ENCODE data around the gene SRSF10.
"Not testable (repeated sequence)": the region's sequence is repeated elsewhere in the genome, so short reads cannot be mapped to it uniquely, and the experiment has no call there.

- not testable (repeated sequence) for TF ChIP-seq EZH2phosphoT487 (IDR thresholded peaks at IDR 0.05; ENCODE audit: borderline replicate concordance, low read length); CTCF (IDR thresholded peaks at IDR 0.05; ENCODE audit: low read depth, low read length, poor library complexity, severe bottlenecking)
Measured at GRCh38 chr1:23987038-23987437, 6.9 kb upstream of the SRSF10 start.
